22Rv1 (cell line): Measurements from ENCODE around the gene MCEE.
"Not testable (repeated sequence)": the region's sequence is repeated elsewhere in the genome, so short reads cannot be mapped to it uniquely, and the experiment has no call there.

Experiments used
- CTCF ChIP-seq: fragments of 450-650 bp; IDR thresholded peaks from 2 replicates; pipeline ENCODE4 v1.5.1; 2017; ENCODE audit warnings: mild to moderate bottlenecking
- ZFX ChIP-seq: fragments of 450-650 bp; IDR thresholded peaks from 2 replicates; pipeline ENCODE4 v1.6.1; 2017; ENCODE audit warnings: antibody characterized with exemption, borderline replicate concordance

GRCh38 chr2:71085325-71086003, 44.6 kb downstream of the MCEE start:
- TF ChIP-seq CTCF, ZFX: not testable (repeated sequence)
